HepG2 (cell line): ENCODE results near the gene SLITRK2. TPM values are rescaled to one million over a fixed set of nuclear protein-coding genes. Genes with fewer than 3 reads are reported as not detected.

Experiments used
- ATAC-seq: fragments of 200-7000 bp; cut with Tn5 transposase; 3 replicates; pipeline ENCODE4 v1.9.1; 2020; ENCODE audit warnings: mild to moderate bottlenecking, moderate library complexity
- BruUV-seq: library from RNA; stranded (reverse); fragments of 400-500 nt; replicated peaks from 2 replicates; lab custom pipeline; 2021; lab: Mats Ljungman, UMichigan
- CTCF ChIA-PET: fragments of 300-600 bp; formaldehyde crosslinking; extraction: SDS; loops from one replicate; lab custom pipeline; 2021; ENCODE audit warnings: low total read pairs, inconsistent platforms, low intra/inter-chr PET ratio; lab: Yijun Ruan, JAX
- POLR2A ChIA-PET: fragments of 350-600 bp; sonication (Branson Sonifier 250); formaldehyde crosslinking; loops from one replicate; lab custom pipeline; 2020; ENCODE audit warnings: antibody characterized with exemption, inconsistent platforms; lab: Yijun Ruan, JAX
- DNase-seq: peaks from one replicate; pipeline ENCODE4 v3.0.0-alpha.2; 2015; ENCODE audit warnings: low spot score
- FAIRE-seq: peaks from 3 replicates; lab custom pipeline; 2011; peaks lifted over from hg19 to GRCh38; lab: Jason Lieb, UNC
- H2AFZ ChIP-seq: one replicate; pipeline ENCODE4 v1.6.1; 2011; ENCODE audit warnings: low read length, inconsistent platforms
- H3K27ac ChIP-seq: fragments of 300-600 bp; 3 replicates; pipeline ENCODE4 v1.8.0; 2011; ENCODE audit warnings: mixed run types, mild to moderate bottlenecking, mixed read lengths, low read length, inconsistent platforms; ENCODE audit not compliant: insufficient read depth; ENCODE audit errors: extremely low read length
- H3K27me3 ChIP-seq, 2 experiments: fragments of 200-600 bp in 1 of 2; 2 replicates in 1 of 2; 3 replicates in 1 of 2; pipeline versions ENCODE4 v1.6.0 to v1.8.0; 2011; ENCODE audit warnings: low read length in 2 of 2, mild to moderate bottlenecking in 2 of 2, moderate library complexity in 2 of 2, inconsistent platforms in 1 of 2; ENCODE audit not compliant: insufficient read depth in 2 of 2, control insufficient read depth in 1 of 2
- H3K36me3 ChIP-seq, 2 experiments: fragments of 200-600 bp in 1 of 2; replicated peaks in 1 of 2; 2 replicates in 1 of 2; 3 replicates in 1 of 2; pipeline versions ENCODE4 v1.5.1 to v1.8.0; 2011; ENCODE audit warnings: low read length in 2 of 2, inconsistent platforms in 1 of 2; ENCODE audit not compliant: insufficient read depth in 2 of 2, control insufficient read depth in 1 of 2
- H3K4me1 ChIP-seq: 2 replicates; pipeline ENCODE4 v1.5.1; 2012; ENCODE audit warnings: low read length, inconsistent platforms; ENCODE audit not compliant: insufficient read depth
- H3K4me2 ChIP-seq: 2 replicates; pipeline ENCODE4 v1.6.0; 2011; ENCODE audit warnings: low read depth, low read length, inconsistent platforms
- H3K4me3 ChIP-seq, 3 experiments: fragments of 200-600 bp in 1 of 3; sonication (generic), shearing (Covaris generic) in 1 of 3; replicated peaks in 1 of 3; 2 replicates each; pipeline ENCODE4 v1.5.1; 2011 to 2016; ENCODE audit warnings: low read length in 3 of 3, inconsistent platforms in 2 of 3, low read depth in 2 of 3, mild to moderate bottlenecking in 2 of 3, control low read depth in 1 of 3, mixed read lengths in 1 of 3; ENCODE audit not compliant: insufficient read depth in 1 of 3
- H3K79me2 ChIP-seq: one replicate; pipeline ENCODE4 v1.6.1; 2011; ENCODE audit warnings: low read length, inconsistent platforms; ENCODE audit not compliant: insufficient read depth
- H3K9ac ChIP-seq: 2 replicates; pipeline ENCODE4 v1.6.0; 2011; ENCODE audit warnings: mild to moderate bottlenecking, low read depth, low read length, inconsistent platforms; ENCODE audit not compliant: insufficient read depth
- H3K9me3 ChIP-seq: 2 replicates; pipeline ENCODE4 v1.5.1; 2012; ENCODE audit warnings: mild to moderate bottlenecking, low read length
- H4K20me1 ChIP-seq: 2 replicates; pipeline ENCODE4 v1.6.0; 2011; ENCODE audit warnings: inconsistent platforms, mild to moderate bottlenecking, low read length, moderate library complexity; ENCODE audit not compliant: insufficient read depth
- ARID2 ChIP-seq: sonication (generic); formaldehyde crosslinking; IDR thresholded peaks from 2 replicates; pipeline ENCODE4 v1.8.1; 2022; ENCODE audit warnings: mild to moderate bottlenecking, missing genetic modification reagents, borderline replicate concordance
- ASH2L ChIP-seq: fragments of 300-600, 200-600 bp; sonication (generic); IDR thresholded peaks from 2 replicates; pipeline ENCODE4 v1.7.0; 2017; ENCODE audit warnings: low read depth, mild to moderate bottlenecking, moderate library complexity, mixed read lengths, low read length; ENCODE audit not compliant: insufficient read length
- BORCS8-MEF2B ChIP-seq: sonication (generic); formaldehyde crosslinking; IDR thresholded peaks from 2 replicates; pipeline ENCODE4 v1.8.0; 2022; ENCODE audit warnings: mild to moderate bottlenecking, missing genetic modification reagents
- FOXK2 ChIP-seq: fragments of 450-650 bp; IDR thresholded peaks from 2 replicates; pipeline ENCODE4 v1.6.1; 2016
- HOXA3 ChIP-seq: sonication (generic); formaldehyde crosslinking; IDR thresholded peaks from 2 replicates; pipeline ENCODE4 v1.5.0; 2020; ENCODE audit warnings: missing genetic modification reagents
- MIXL1 ChIP-seq: IDR thresholded peaks from 2 replicates; pipeline ENCODE4 v1.6.1; 2016
- MTF1 ChIP-seq: sonication (generic); formaldehyde crosslinking; IDR thresholded peaks from 2 replicates; pipeline ENCODE4 v1.5.0; 2020; ENCODE audit warnings: missing genetic modification reagents
- MTF2 ChIP-seq: sonication (generic); formaldehyde crosslinking; IDR thresholded peaks from 2 replicates; pipeline ENCODE4 v1.5.0; 2020; ENCODE audit warnings: missing genetic modification reagents, borderline replicate concordance
- SALL2 ChIP-seq: sonication (generic); formaldehyde crosslinking; IDR thresholded peaks from 2 replicates; pipeline ENCODE4 v1.8.1; 2023; ENCODE audit warnings: mild to moderate bottlenecking, missing genetic modification reagents, inconsistent platforms
- SNAPC2 ChIP-seq: sonication (generic); formaldehyde crosslinking; IDR thresholded peaks from 2 replicates; pipeline ENCODE4 v1.8.1; 2022; ENCODE audit warnings: mild to moderate bottlenecking, missing genetic modification reagents
- TCF7L2 ChIP-seq: IDR thresholded peaks from 2 replicates; pipeline ENCODE4 v1.6.1; 2011; ENCODE audit warnings: mild to moderate bottlenecking, low read depth, low read length, moderate library complexity
- ZFP82 ChIP-seq: sonication (generic); formaldehyde crosslinking; IDR thresholded peaks from 2 replicates; pipeline ENCODE4 v1.5.1; 2020; ENCODE audit warnings: mild to moderate bottlenecking, missing genetic modification reagents, borderline replicate concordance
- ZMYM2 ChIP-seq: sonication (generic); formaldehyde crosslinking; IDR thresholded peaks from 2 replicates; pipeline ENCODE4 v1.8.0; 2022; ENCODE audit warnings: mild to moderate bottlenecking, missing genetic modification reagents
- ZNF205 ChIP-seq: IDR thresholded peaks from 2 replicates; pipeline ENCODE4 v1.6.1; 2018; ENCODE audit warnings: missing biosample characterization, missing genetic modification reagents
- ZNF34 ChIP-seq: sonication (generic); formaldehyde crosslinking; IDR thresholded peaks from 2 replicates; pipeline ENCODE4 v1.4.0; 2020; ENCODE audit warnings: mild to moderate bottlenecking, missing genetic modification reagents, borderline replicate concordance
- ZNF572 ChIP-seq: sonication (generic); formaldehyde crosslinking; IDR thresholded peaks from 2 replicates; pipeline ENCODE4 v1.5.1; 2020; ENCODE audit warnings: mild to moderate bottlenecking, missing genetic modification reagents
- ZNF670 ChIP-seq: sonication (generic); formaldehyde crosslinking; IDR thresholded peaks from 2 replicates; pipeline ENCODE4 v1.8.0; 2022; ENCODE audit warnings: mild to moderate bottlenecking, missing genetic modification reagents, borderline replicate concordance
- ZNF766 ChIP-seq: sonication (generic); formaldehyde crosslinking; IDR thresholded peaks from 2 replicates; pipeline ENCODE4 v1.5.0; 2020; ENCODE audit warnings: missing genetic modification reagents, borderline replicate concordance
- WGBS: methylation state at CpG from one replicate; pipeline ENCODE4 v1.1.6; 2017; ENCODE audit warnings: low lambda C conversion rate; 5-methylcytosine and 5-hydroxymethylcytosine counted together
- in situ Hi-C: cut with HindIII; loops from 2 replicates; pipeline ENCODE4 v1.10.0; 2017; ENCODE audit warnings: low pct_unique_long_range_greater_than_20kb; ENCODE audit not compliant: extremely low pct_ligation_motif_present
- intact Hi-C: fragments of 100-400 bp; cut with micrococcal nuclease; formaldehyde crosslinking; loops from one replicate; pipeline ENCODE4 v1.10.0; 2022; ENCODE audit not compliant: unreplicated experiment
- polyA plus RNA-seq, 8 experiments: library from polyadenylated mRNA; depleted of rRNA in 3 of 8; stranded (reverse) in 7 of 8; unstranded in 1 of 8; fragments of >200 nt; fragmentation: Illumina TruSeq in 4 of 8; extraction: Trizol in 4 of 8; gene quantifications; 2 replicates each; pipeline versions ENCODE4 v1.2.1 to v1.2.3, GENCODE V29; 2011 to 2016; ENCODE audit warnings: low read depth in 4 of 8, missing spikeins in 1 of 8, mixed read lengths in 1 of 8; ENCODE audit not compliant: insufficient read depth in 1 of 8
- total RNA-seq, 5 experiments: library from RNA; depleted of rRNA; stranded (reverse); fragments of >200 nt; fragmentation: Illumina TruSeq; extraction: Trizol; gene quantifications; 2 replicates each; pipeline ENCODE4 v1.2.3, GENCODE V29; 2016; ENCODE audit warnings: low read depth in 1 of 5
- TF ChIP-seq, protein P1 (sequence below): sonication (generic); formaldehyde crosslinking; IDR thresholded peaks from 2 replicates; pipeline ENCODE4 v1.5.0; 2020; ENCODE audit warnings: missing genetic modification reagents, mild to moderate bottlenecking, borderline replicate concordance
- TF ChIP-seq, protein P2 (sequence below): sonication (generic); formaldehyde crosslinking; IDR thresholded peaks from 2 replicates; pipeline ENCODE4 v1.4.0; 2020; ENCODE audit warnings: low read depth, mild to moderate bottlenecking, missing genetic modification reagents

Gene SLITRK2
- total and polyA plus RNA-seq, 2 of the 13 experiments (the other 11 are each of a cell fraction or from before 2014, with no cell fraction given), result not detected

DNA sequence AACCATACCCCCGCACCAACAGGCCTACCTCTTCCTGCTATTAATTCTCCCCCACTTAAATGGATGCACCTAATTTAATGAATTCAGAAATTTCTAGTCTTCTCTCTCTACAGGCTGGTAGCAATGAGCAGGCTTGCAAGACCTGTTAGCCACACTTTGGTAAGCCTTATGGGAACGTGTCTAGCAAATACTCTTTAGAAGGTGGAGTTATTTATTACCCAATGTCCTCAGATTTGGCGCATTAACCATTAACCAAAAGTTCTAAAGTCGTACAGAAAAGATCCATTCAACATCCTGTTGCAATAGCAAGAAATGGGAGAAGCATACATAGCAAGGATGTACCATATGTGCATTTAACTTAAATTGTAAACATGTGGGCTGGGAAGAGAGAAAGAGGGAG is 47.5 kb downstream of the SLITRK2 start:
- Histone ChIP-seq H4K20me1 (no peaks in the 10 kb centered on the region), H3K4me3 (no peak overlapping the region), H3K27me3 (no peaks in the 10 kb centered on the region), H3K9ac (no peak overlapping the region), H3K4me1 (no peaks in the 10 kb centered on the region), H3K36me3 (no peaks in the 10 kb centered on the region), H2AFZ (no peak overlapping the region), H3K79me2 (no peaks in the 10 kb centered on the region), H3K27ac (no peak overlapping the region), H3K4me2 (no peak overlapping the region), H3K9me3 (peaks cover 42% of the 10 kb centered on the region; the same call in 1 of the 2 replicates)
- POLR2A ChIA-PET, result no interaction called here
- intact Hi-C loops (no loop called here), in situ Hi-C loops (no loop called here)
- DNase-seq, result no peak
- FAIRE-seq, result no peak
- 0% methylated on average over 4 of the region's 4 CpGs for WGBS
- no peak for TF ChIP-seq MTF2
- no peak for TF ChIP-seq BORCS8-MEF2B
- TF ChIP-seq HOXA3 (CRISPR knock-in tag), result no peak
- TF ChIP-seq ZMYM2 (CRISPR knock-in tag), result no peak
- TF ChIP-seq, protein P1, sequence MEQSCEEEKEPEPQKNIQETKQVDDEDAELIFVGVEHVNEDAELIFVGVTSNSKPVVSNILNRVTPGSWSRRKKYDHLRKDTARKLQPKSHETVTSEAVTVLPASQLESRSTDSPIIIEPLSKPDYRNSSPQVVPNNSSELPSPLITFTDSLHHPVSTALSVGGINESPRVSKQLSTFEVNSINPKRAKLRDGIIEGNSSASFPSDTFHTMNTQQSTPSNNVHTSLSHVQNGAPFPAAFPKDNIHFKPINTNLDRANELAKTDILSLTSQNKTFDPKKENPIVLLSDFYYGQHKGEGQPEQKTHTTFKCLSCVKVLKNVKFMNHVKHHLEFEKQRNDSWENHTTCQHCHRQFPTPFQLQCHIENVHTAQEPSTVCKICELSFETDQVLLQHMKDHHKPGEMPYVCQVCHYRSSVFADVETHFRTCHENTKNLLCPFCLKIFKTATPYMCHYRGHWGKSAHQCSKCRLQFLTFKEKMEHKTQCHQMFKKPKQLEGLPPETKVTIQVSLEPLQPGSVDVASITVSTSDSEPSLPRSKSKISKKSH (CRISPR knock-in tag), result no peak
- no peak for TF ChIP-seq ZNF34 (CRISPR knock-in tag)
- TF ChIP-seq SALL2 (CRISPR knock-in tag), result no peak
- TF ChIP-seq TCF7L2, result no peak
- no peak for TF ChIP-seq ZNF670
- no peak for TF ChIP-seq ZFP82 (CRISPR knock-in tag)
- TF ChIP-seq MTF1 (CRISPR knock-in tag), result no peak
- TF ChIP-seq ZNF205, result no peak
- TF ChIP-seq, protein P2, sequence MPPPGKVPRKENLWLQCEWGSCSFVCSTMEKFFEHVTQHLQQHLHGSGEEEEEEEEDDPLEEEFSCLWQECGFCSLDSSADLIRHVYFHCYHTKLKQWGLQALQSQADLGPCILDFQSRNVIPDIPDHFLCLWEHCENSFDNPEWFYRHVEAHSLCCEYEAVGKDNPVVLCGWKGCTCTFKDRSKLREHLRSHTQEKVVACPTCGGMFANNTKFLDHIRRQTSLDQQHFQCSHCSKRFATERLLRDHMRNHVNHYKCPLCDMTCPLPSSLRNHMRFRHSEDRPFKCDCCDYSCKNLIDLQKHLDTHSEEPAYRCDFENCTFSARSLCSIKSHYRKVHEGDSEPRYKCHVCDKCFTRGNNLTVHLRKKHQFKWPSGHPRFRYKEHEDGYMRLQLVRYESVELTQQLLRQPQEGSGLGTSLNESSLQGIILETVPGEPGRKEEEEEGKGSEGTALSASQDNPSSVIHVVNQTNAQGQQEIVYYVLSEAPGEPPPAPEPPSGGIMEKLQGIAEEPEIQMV (CRISPR knock-in tag), result no peak
- no peak for TF ChIP-seq FOXK2
- no peak for TF ChIP-seq ZNF766
- no peak for TF ChIP-seq ARID2
- no peak for TF ChIP-seq ASH2L
- TF ChIP-seq SNAPC2 (CRISPR knock-in tag), result no peak
- no peak for TF ChIP-seq MIXL1 (CRISPR knock-in tag)
- TF ChIP-seq ZNF572, result no peak
- no TSS peak for BruUV-seq
- CTCF ChIA-PET, result no interaction called here
- no peak for ATAC-seq
